Stimulated activated CD4-positive, alpha-beta T cell treated with anti-CD3 and anti-CD28 coated beads, Interleukin-1b, Interleukin-23, amount 100 ng/mL, for 4 hours (primary cell): ENCODE data around the gene TMED4.
"Not testable (repeated sequence)": the region's sequence is repeated elsewhere in the genome, so short reads cannot be mapped to it uniquely, and the experiment has no call there.

ENCODE experiments used
- DNase-seq, 2 donors: peaks; one replicate each; pipeline ENCODE4 v3.0.0-alpha.2; 2020; ENCODE audit warnings: low read depth in 2 of 2

Gene TMED4

GRCh38 chr7:44568771-44569560 is 13.1 kb downstream of the TMED4 start:
- DNase-seq, result no peak

DNA sequence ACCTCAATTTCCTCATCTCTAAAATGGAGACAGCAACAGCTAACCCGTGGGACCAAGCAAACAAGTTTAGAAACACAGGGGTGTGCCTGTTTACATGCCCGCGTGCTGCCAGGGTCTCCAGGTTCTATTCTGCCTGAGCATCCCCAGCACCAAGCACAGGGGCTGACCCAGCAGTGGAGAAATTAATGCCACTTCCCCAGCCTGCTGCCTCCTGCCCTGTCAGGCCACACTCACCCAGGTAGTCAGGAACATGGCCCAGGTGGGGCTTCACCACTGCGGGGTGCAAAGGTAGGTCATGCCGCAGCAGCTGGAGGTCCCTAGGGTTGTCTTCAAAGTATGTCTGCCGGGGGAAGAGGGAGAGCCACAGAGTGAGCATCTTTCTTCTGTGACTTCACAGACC is 14.1 kb downstream of the TMED4 start:
- DNase-seq, result no peak

GRCh38 chr7:44566680-44567079 is 15.4 kb downstream of the TMED4 start:
- DNase-seq, result no peak

- DNase-seq, result no peak
These were observed 16.1 kb downstream of the TMED4 start for GRCh38 chr7:44565795-44566559.

GRCh38 chr7:44565097-44565794 is 16.8 kb downstream of the TMED4 start:
- DNase-seq, result peak; percentile 49 to 57

DNA sequence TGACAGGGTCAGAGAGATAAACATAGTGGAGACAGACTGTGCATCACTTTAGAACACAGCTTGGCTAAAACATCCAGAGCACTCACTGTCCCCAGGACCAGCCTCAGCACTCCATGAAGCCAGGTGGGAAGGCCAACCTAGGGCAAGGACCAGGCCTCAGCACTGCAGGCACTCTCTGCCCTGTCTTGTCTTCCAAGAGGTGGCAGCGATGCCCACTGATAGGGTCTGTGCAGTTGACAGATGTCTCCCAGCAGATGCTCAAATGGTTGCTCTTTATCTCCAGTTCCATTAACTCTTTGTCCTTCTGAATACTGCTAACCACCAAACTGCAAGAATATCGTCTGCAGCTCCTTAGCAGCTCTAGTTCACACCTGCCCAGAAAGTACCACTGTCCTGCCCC is 17.4 kb downstream of the TMED4 start:
- no peak for DNase-seq

DNA sequence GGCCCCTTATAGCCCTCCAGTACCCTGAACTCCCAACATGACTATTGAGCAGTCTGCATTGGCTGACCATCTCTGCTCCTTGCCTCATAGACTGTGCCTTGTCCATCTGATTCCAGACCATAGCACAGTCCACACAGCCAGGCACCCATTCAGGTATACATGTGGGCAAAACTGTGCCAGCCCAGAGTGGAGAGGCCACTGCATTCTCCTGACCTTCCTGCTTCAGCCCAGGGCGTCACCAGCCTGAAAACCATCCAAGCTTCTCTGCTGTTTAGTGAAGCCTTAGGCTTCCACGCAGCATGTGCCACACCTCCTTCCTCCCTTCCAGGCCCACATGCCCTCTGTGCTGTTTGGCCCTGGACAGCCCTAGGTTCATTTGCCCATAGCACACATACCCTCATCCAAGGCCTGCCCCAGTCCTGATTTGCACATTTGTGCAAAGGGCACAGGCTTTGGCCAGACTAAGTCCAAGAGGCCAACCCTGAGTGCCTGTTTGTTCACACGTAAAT is 18.8 kb downstream of the TMED4 start:
- DNase-seq, result no peak

GRCh38 chr7:44562622-44562962 is 19.4 kb downstream of the TMED4 start:
- not testable (repeated sequence) for DNase-seq

GRCh38 chr7:44561962-44562621 is 19.9 kb downstream of the TMED4 start:
- DNase-seq, result no peak

DNA sequence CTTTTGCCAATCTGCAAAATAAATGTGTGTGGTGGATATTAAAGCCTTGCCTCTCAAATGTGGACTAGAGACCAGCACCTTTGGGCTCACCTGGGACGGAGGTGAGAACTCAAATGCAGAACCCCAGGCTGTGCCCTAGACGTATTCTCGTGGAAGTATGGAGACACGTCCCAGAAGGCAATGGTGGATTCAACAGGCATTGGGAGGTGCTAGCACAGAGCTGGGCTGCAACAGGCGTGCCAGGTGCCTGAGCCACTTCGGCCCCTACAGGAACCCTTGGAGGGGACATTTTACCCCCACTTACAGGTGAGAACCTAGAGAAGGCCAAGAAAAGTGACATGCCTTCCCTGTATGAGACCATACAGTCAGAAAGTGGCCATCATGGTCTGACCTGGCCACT is 20.6 kb downstream of the TMED4 start:
- no peak for DNase-seq

DNA sequence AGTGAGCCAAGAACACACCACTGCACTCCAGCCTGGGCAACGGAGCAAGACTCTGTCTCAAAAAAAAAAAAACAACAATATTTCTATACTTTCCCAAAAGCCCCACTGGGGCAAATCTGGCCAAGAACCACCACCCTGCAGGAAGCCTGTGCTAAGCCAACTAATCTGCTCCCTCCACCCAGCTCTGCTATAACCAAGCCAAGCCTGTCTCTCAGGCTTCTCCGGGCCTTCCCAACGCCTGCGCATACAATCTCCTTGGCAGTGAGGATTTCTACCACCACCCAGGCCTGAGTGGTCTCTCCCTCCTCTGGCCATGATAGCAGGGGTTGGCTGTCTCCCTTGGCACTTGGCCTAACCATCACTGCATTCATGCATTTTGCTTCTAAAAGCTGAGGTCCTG is 22.5 kb downstream of the TMED4 start:
- no peak for DNase-seq

DNA sequence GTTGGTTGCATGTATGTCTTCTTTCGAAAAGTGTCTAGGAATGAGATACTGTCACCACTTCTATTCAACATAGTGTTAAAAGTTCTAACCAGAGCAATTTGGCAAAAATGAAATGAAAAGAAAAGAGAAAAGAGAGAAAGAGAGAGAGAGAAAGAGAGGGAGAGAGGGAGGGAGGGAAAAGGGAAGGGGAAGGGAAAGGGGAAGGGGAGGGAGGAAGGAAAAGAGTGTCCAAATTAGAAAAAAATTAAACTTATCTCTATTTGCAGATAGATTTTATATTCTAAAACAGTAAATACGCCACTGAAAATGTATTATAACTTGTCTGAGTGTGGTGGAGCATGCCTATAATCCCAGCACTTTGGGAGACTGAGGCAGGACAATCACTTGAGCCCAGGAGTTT is 24.5 kb downstream of the TMED4 start:
- DNase-seq, result no peak

DNA sequence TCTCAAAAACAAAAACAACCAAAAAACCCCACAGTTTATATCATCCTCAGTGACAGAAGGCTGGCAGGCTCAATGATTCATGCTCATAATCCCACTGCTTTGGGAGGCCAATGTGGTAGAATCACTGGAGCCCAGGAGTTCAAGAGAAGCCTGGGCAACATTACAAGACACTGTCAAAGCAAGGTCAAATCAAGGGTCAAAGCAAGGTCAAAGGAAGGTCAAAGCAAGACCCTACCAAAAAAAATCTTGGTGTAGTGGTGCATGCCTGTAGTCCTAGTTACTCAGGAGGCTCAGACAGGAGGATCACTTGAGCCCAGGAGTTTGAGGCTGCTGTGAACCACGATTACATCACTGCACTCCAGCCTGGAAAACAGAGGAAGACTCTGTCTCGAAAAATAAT is 26.7 kb downstream of the TMED4 start:
- DNase-seq, result no peak

DNA sequence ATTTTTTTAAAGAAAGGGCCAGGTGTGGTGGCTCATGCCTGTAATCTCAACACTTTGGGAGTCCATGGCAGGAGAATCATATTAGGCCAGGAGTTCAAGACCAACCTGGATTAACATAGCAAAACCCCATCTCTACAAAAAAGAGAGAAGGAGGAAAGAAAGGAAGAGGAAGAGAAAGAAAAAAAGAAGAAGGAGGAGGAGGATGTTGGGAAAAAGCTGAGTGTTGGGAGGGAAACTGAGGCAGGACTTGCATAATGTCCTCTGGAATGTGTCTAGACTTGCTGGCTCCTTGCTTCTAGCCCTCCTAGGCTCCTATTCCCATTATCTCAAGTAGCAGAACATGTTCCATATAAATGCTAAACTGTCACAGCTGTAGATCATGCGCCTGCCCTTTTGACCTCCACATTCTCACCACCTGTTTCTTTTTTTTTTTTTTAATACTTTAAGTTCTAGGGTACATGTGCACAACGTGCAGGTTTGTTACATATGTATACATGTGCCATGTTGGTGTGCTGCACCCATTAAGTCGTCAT is 29.5 kb downstream of the TMED4 start:
- DNase-seq, result not testable (repeated sequence)

DNA sequence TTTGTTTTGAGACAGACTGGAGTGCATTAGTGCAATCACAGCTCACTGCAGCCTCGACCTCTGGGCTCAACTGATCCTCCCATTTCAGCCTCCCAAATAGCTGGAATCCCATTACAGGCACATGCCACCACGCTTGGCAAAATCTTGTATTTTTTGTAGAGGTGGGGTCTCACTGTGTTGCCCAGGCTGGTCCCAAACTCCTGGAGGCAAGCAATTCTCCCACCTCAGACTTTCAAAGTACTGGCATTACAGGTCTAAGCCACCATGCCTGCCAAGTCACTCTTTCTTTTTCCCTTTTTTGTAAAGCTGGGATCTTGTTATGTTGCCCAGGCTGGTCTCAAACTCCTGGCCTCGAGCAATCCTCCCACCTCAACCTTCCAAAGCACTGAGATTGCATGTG is 32.6 kb downstream of the TMED4 start:
- no peak for DNase-seq

DNA sequence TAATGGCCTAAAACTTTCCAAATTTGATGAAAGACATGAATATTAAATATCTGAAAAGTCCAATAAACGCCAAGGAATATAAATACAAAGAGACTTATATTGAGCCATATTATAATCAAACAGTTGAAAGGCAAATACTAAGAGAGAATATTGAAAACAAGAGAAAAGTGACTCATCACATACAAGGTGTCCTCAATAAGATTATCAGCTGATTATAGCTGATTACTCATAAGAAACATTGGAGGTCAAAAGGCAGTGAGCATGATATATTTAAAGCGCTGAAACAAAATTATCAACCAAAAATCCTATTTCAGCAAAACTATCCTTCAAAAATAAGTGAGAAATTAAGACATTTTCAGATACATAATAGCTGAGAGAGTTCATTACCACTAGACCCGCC is 33.1 kb downstream of the TMED4 start:
- DNase-seq, result no peak

- no peak for DNase-seq
These were observed 34.3 kb downstream of the TMED4 start for GRCh38 chr7:44547536-44548231.

- no peak for DNase-seq
These were observed 40.0 kb downstream of the TMED4 start for GRCh38 chr7:44541876-44542610.

GRCh38 chr7:44541028-44541869 is 40.8 kb downstream of the TMED4 start, which contains the start of gene NPC1L1:
NPC1L1 (minus strand) TSS chr7:44541330; CDS start chr7:44541259, 71 bp downstream.
- DNase-seq, result no peak
